Mucosa of descending colon (tissue), 3 donors: ENCODE measurements around the gene TMC2. TPM values are rescaled to one million over a fixed set of nuclear protein-coding genes. Genes with fewer than 3 reads are reported as not detected.

Experiments
- ATAC-seq: fragments of 200-7000 bp; cut with Tn5 transposase; one replicate; pipeline ENCODE4 v1.9.1; 2020; ENCODE audit warnings: mild to moderate bottlenecking, moderate library complexity
- DNase-seq, 3 donors: peaks; one replicate each; pipeline ENCODE4 v3.0.0-alpha.2; 2020
- H3K36me3 ChIP-seq: fragments of 200-600 bp; one replicate; pipeline ENCODE4 v1.8.0; 2021; ENCODE audit warnings: low read depth, mild to moderate bottlenecking
- H3K4me1 ChIP-seq: fragments of 200-600 bp; one replicate; pipeline ENCODE4 v1.8.0; 2021; ENCODE audit warnings: low read depth, mild to moderate bottlenecking
- H3K4me3 ChIP-seq: fragments of 200-600 bp; one replicate; pipeline ENCODE4 v1.8.0; 2021; ENCODE audit warnings: mild to moderate bottlenecking
- H3K9me3 ChIP-seq: fragments of 200-600 bp; one replicate; pipeline ENCODE4 v1.8.0; 2021; ENCODE audit warnings: mild to moderate bottlenecking
- intact Hi-C, 2 donors: fragments of 100-400 bp; cut with DNase I in 1 of 2; cut with micrococcal nuclease in 1 of 2; formaldehyde crosslinking; loops; one replicate each; pipeline versions ENCODE4 v1.11.0 to v1.11.1; 2022; cut with DNase I, micrococcal nuclease
- total RNA-seq, 3 donors: library from RNA; stranded (reverse); fragmentation: NEBNext Ultra II Directional in 2 of 3; extraction: Animal tissue kit (Norgen Biotek cat#: 25700) in 2 of 3; gene quantifications; one replicate each; pipeline versions ENCODE4 v1.2.1 to v1.2.4, GENCODE V29; 2021 to 2023
- TF ChIP-seq, protein P1 (sequence below): fragments of 200-600 bp; IDR thresholded peaks from one replicate; pipeline ENCODE4 v1.8.0; 2022; ENCODE audit warnings: antibody characterized with exemption, mild to moderate bottlenecking
- donor health status: DM: no; HTN: no; CAD: no; lungs with moderate emphysema.
- donor health status: DM: no; HTN: no; CAD: no.
- donor health status: DM: no; HTN: yes; CAD: no.

TMC2 gene
- total RNA-seq, 3 donors from 2014 or later, result 0.09 to 0.41 TPM; not detected in 1

GRCh38 chr20:2624190-2624589 is 87.8 kb downstream of the TMC2 start:
- Histone ChIP-seq H3K4me1 (no peaks in the 10 kb centered on the region), H3K9me3 (no peaks in the 10 kb centered on the region), H3K4me3 (no peak overlapping the region), H3K36me3 (no peaks in the 10 kb centered on the region)
- TF ChIP-seq, protein P1, sequence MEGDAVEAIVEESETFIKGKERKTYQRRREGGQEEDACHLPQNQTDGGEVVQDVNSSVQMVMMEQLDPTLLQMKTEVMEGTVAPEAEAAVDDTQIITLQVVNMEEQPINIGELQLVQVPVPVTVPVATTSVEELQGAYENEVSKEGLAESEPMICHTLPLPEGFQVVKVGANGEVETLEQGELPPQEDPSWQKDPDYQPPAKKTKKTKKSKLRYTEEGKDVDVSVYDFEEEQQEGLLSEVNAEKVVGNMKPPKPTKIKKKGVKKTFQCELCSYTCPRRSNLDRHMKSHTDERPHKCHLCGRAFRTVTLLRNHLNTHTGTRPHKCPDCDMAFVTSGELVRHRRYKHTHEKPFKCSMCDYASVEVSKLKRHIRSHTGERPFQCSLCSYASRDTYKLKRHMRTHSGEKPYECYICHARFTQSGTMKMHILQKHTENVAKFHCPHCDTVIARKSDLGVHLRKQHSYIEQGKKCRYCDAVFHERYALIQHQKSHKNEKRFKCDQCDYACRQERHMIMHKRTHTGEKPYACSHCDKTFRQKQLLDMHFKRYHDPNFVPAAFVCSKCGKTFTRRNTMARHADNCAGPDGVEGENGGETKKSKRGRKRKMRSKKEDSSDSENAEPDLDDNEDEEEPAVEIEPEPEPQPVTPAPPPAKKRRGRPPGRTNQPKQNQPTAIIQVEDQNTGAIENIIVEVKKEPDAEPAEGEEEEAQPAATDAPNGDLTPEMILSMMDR, result no peak
- ATAC-seq (no peak), DNase-seq (no peak)
- intact Hi-C loops, result no loop called here

- H3K36me3 ChIP-seq, result no peaks in the 10 kb centered on the region
- ATAC-seq (no peak), DNase-seq (no peak)
- H3K4me1 ChIP-seq, result no peaks in the 10 kb centered on the region
- H3K4me3 ChIP-seq, result no peak overlapping the region
- H3K9me3 ChIP-seq, result no peaks in the 10 kb centered on the region
- intact Hi-C loops, result no loop called here
- TF ChIP-seq, protein P1, result no peak
Measured at GRCh38 chr20:2625062-2625461, 88.7 kb downstream of the TMC2 start.

GRCh38 chr20:2626853-2627541 is 90.6 kb downstream of the TMC2 start:
- Histone ChIP-seq H3K36me3 (no peaks in the 10 kb centered on the region), H3K4me3 (no peak overlapping the region), H3K9me3 (no peaks in the 10 kb centered on the region), H3K4me1 (no peaks in the 10 kb centered on the region)
- ATAC-seq, result peak; percentile 84
- TF ChIP-seq, protein P1, result no peak
- DNase-seq, result peak; percentile 55 to 77 (median 67)
- intact Hi-C loops, result no loop called here

- Histone ChIP-seq H3K4me3 (no peak overlapping the region), H3K36me3 (no peaks in the 10 kb centered on the region), H3K4me1 (no peaks in the 10 kb centered on the region), H3K9me3 (no peaks in the 10 kb centered on the region)
- intact Hi-C loops, result no loop called here
- TF ChIP-seq, protein P1, result no peak
- DNase-seq (no peak), ATAC-seq (peak; percentile 21)
Measured at GRCh38 chr20:2631228-2631627, 94.9 kb downstream of the TMC2 start.

GRCh38 chr20:2633381-2633780 is 97.0 kb downstream of the TMC2 start:
- H3K9me3 ChIP-seq, result no peaks in the 10 kb centered on the region
- TF ChIP-seq, protein P1, result no peak
- H3K36me3 ChIP-seq, result no peaks in the 10 kb centered on the region
- DNase-seq, result no peak
- intact Hi-C loops, result no loop called here
- H3K4me3 ChIP-seq, result no peak overlapping the region
- H3K4me1 ChIP-seq, result no peaks in the 10 kb centered on the region
- ATAC-seq, result no peak
